Nephron (organoid): ENCODE data around the gene SORBS1.
A peak's percentile ranks its signal among the peaks of the same experiment; 100 is the strongest.

Source experiments
- H3K27ac Mint-ChIP-seq, 3 experiments: 2 replicates each; pipeline ENCODE4 v1.8.0; 2020; ENCODE audit warnings: mixed read lengths in 3 of 3, mild to moderate bottlenecking in 2 of 3, moderate library complexity in 1 of 3
- H3K27me3 Mint-ChIP-seq: 2 replicates; pipeline ENCODE4 v1.8.0; 2021; ENCODE audit warnings: low read depth, mild to moderate bottlenecking, moderate library complexity, mixed read lengths
- H3K36me3 Mint-ChIP-seq: 2 replicates; pipeline ENCODE4 v1.8.0; 2020; ENCODE audit warnings: low read depth, mixed read lengths
- H3K4me1 Mint-ChIP-seq: 2 replicates; pipeline ENCODE4 v1.8.0; 2020; ENCODE audit warnings: mixed read lengths
- H3K4me3 Mint-ChIP-seq, 3 experiments: 2 replicates each; pipeline ENCODE4 v1.8.0; 2020; ENCODE audit warnings: mild to moderate bottlenecking in 3 of 3, mixed read lengths in 3 of 3, moderate library complexity in 2 of 3
- H3K9me3 Mint-ChIP-seq: 2 replicates; pipeline ENCODE4 v1.8.0; 2020; ENCODE audit warnings: mixed read lengths
- CTCF ChIP-seq, 3 experiments: fragments of 200-600 bp; sonication (generic); IDR thresholded peaks; one replicate each; pipeline ENCODE4 v1.5.0; 2021; ENCODE audit warnings: antibody characterized with exemption in 3 of 3; ENCODE audit not compliant: unreplicated experiment in 3 of 3

Gene SORBS1

GRCh38 chr10:95558593-95559320, 2.4 kb downstream of the SORBS1 start:
- Mint-ChIP-seq H3K4me3 (peak overlapping the region; percentile 97 to 99 (median 98)), H3K27me3 (peaks cover 16% of the 10 kb centered on the region), H3K36me3 (no peaks in the 10 kb centered on the region), H3K4me1 (peaks cover 51% of the 10 kb centered on the region), H3K27ac (peak overlapping the region; percentile 55 to 77 (median 67)), H3K9me3 (no peaks in the 10 kb centered on the region)
- TF ChIP-seq CTCF (IDR thresholded peaks at IDR 0.05; ENCODE audit: unreplicated experiment in 3 of 3): no peak

GRCh38 chr10:95556994-95557767, 4.0 kb downstream of the SORBS1 start:
- Mint-ChIP-seq H3K4me3 (peak overlapping the region; percentile 11 to 69 (median 59)), H3K27me3 (peaks cover 19% of the 10 kb centered on the region), H3K9me3 (peaks cover 7% of the 10 kb centered on the region), H3K27ac (peak overlapping the region; percentile 37 to 74 (median 42)), H3K4me1 (peaks cover 42% of the 10 kb centered on the region), H3K36me3 (peaks cover 7% of the 10 kb centered on the region)
- no peak for TF ChIP-seq CTCF (IDR thresholded peaks at IDR 0.05; ENCODE audit: unreplicated experiment in 3 of 3)

- TF ChIP-seq CTCF (IDR thresholded peaks at IDR 0.05; ENCODE audit: unreplicated experiment in 3 of 3): no peak
- Mint-ChIP-seq H3K27ac (no peak overlapping the region), H3K9me3 (peaks cover 7% of the 10 kb centered on the region), H3K27me3 (peaks cover 9% of the 10 kb centered on the region), H3K4me1 (peaks cover 39% of the 10 kb centered on the region), H3K36me3 (peaks cover 12% of the 10 kb centered on the region), H3K4me3 (no peak overlapping the region)
Measured at GRCh38 chr10:95553674-95554073, 7.5 kb downstream of the SORBS1 start.

- Mint-ChIP-seq H3K4me3 (no peak overlapping the region), H3K27ac (peak overlapping the region in 1 of 3 experiments; percentile 20), H3K36me3 (peaks cover 12% of the 10 kb centered on the region), H3K27me3 (peaks cover 3% of the 10 kb centered on the region), H3K9me3 (peaks cover 7% of the 10 kb centered on the region), H3K4me1 (peaks cover 33% of the 10 kb centered on the region)
- TF ChIP-seq CTCF (IDR thresholded peaks at IDR 0.05; ENCODE audit: unreplicated experiment in 3 of 3): no peak
Measured at GRCh38 chr10:95552679-95553342, 8.4 kb downstream of the SORBS1 start.

- H3K36me3 Mint-ChIP-seq: peaks cover 15% of the 10 kb centered on the region
- H3K27ac Mint-ChIP-seq: peak overlapping the region; percentile 6 to 75 (median 30)
- peaks cover 7% of the 10 kb centered on the region for H3K9me3 Mint-ChIP-seq
- no peak overlapping the region for H3K4me3 Mint-ChIP-seq
- peaks cover 30% of the 10 kb centered on the region for H3K4me1 Mint-ChIP-seq
- peaks cover 3% of the 10 kb centered on the region for H3K27me3 Mint-ChIP-seq
- TF ChIP-seq CTCF (IDR thresholded peaks at IDR 0.05; ENCODE audit: unreplicated experiment in 3 of 3): no peak
Measured at GRCh38 chr10:95550073-95550672, 11.0 kb downstream of the SORBS1 start.
